ENCODE results near the gene PIAS4.

PIAS4 gene

GRCh38 chr19:4027146-4027545, 19.6 kb downstream of the PIAS4 start:
- Histone ChIP-seq H3K9me3 (ENCODE audit: insufficient read depth, low read length, severe bottlenecking) (no peaks in the 10 kb centered on the region), H3K4me2 (ENCODE audit: insufficient read depth, low read length) (no peak overlapping the region), H3K27me3 (ENCODE audit: insufficient read depth, low read length, poor library complexity) (no peaks in the 10 kb centered on the region)

GRCh38 chr19:4028334-4029246, 21.1 kb downstream of the PIAS4 start:
- no peak overlapping the region for H3K27ac ChIP-seq (ENCODE audit: low read length)
- H4K20me1 ChIP-seq (ENCODE audit: insufficient read depth, low read length) = peaks cover 16% of the 10 kb centered on the region
- no peak overlapping the region for H2AFZ ChIP-seq (ENCODE audit: low read depth, low read length)
- no peaks in the 10 kb centered on the region for H3K9me3 ChIP-seq (ENCODE audit: insufficient read depth, low read length, severe bottlenecking)
- peaks cover under 1% of the 10 kb centered on the region for H3K79me2 ChIP-seq (ENCODE audit: insufficient read depth, low read length)
- H3K4me3 ChIP-seq (ENCODE audit: low read depth in 1 of 2, low read length in 2 of 2) = no peak overlapping the region
- H3K27me3 ChIP-seq (ENCODE audit: insufficient read depth, low read length, poor library complexity) = no peaks in the 10 kb centered on the region
- peaks cover 76% of the 10 kb centered on the region for H3K36me3 ChIP-seq (ENCODE audit: insufficient read depth, low read length)
- H3K4me1 ChIP-seq (ENCODE audit: insufficient read depth, low read length) = no peaks in the 10 kb centered on the region
- no peak overlapping the region for H3K9ac ChIP-seq (ENCODE audit: low read depth, low read length)
- ATAC-seq (ENCODE audit: insufficient read depth, low read depth) (no peak), DNase-seq (no peak)
- no peak for TF ChIP-seq EZH2 (IDR thresholded peaks at IDR 0.05; ENCODE audit: borderline replicate concordance, low read depth, low read length, severe bottlenecking)
- no peak for TF ChIP-seq CTCF (IDR thresholded peaks at IDR 0.05; ENCODE audit: borderline replicate concordance, extremely low read depth, low read length, poor library complexity, severe bottlenecking)
- no peak overlapping the region for H3K4me2 ChIP-seq (ENCODE audit: insufficient read depth, low read length)

More at GRCh38 chr19:4027146-4027545, 19.6 kb downstream of the PIAS4 start:
- Histone ChIP-seq H3K27ac (ENCODE audit: low read length) (no peak overlapping the region), H3K79me2 (ENCODE audit: insufficient read depth, low read length) (peaks cover 10% of the 10 kb centered on the region), H3K4me1 (ENCODE audit: insufficient read depth, low read length) (no peaks in the 10 kb centered on the region), H3K4me3 (ENCODE audit: low read depth in 1 of 2, low read length in 2 of 2) (no peak overlapping the region), H4K20me1 (ENCODE audit: insufficient read depth, low read length) (peaks cover 10% of the 10 kb centered on the region), H2AFZ (ENCODE audit: low read depth, low read length) (no peak overlapping the region), H3K36me3 (ENCODE audit: insufficient read depth, low read length) (peaks cover 74% of the 10 kb centered on the region), H3K9ac (ENCODE audit: low read depth, low read length) (no peak overlapping the region)
- DNase-seq (no peak), ATAC-seq (ENCODE audit: insufficient read depth, low read depth) (no peak)
- no peak for TF ChIP-seq CTCF (IDR thresholded peaks at IDR 0.05; ENCODE audit: borderline replicate concordance, extremely low read depth, low read length, poor library complexity, severe bottlenecking)
- no peak for TF ChIP-seq EZH2 (IDR thresholded peaks at IDR 0.05; ENCODE audit: borderline replicate concordance, low read depth, low read length, severe bottlenecking)

- Histone ChIP-seq H3K9ac (ENCODE audit: low read depth, low read length) (no peak overlapping the region), H3K4me1 (ENCODE audit: insufficient read depth, low read length) (no peaks in the 10 kb centered on the region), H4K20me1 (ENCODE audit: insufficient read depth, low read length) (peaks cover 19% of the 10 kb centered on the region), H3K27me3 (ENCODE audit: insufficient read depth, low read length, poor library complexity) (no peaks in the 10 kb centered on the region), H3K36me3 (ENCODE audit: insufficient read depth, low read length) (peaks cover 76% of the 10 kb centered on the region), H3K9me3 (ENCODE audit: insufficient read depth, low read length, severe bottlenecking) (no peaks in the 10 kb centered on the region), H3K4me2 (ENCODE audit: insufficient read depth, low read length) (no peak overlapping the region), H3K79me2 (ENCODE audit: insufficient read depth, low read length) (no peaks in the 10 kb centered on the region; the same call in 1 of the 2 replicates), H3K4me3 (ENCODE audit: low read depth in 1 of 2, low read length in 2 of 2) (no peak overlapping the region), H3K27ac (ENCODE audit: low read length) (no peak overlapping the region), H2AFZ (ENCODE audit: low read depth, low read length) (no peak overlapping the region)
- DNase-seq (no peak), ATAC-seq (ENCODE audit: insufficient read depth, low read depth) (no peak)
- TF ChIP-seq EZH2 (IDR thresholded peaks at IDR 0.05; ENCODE audit: borderline replicate concordance, low read depth, low read length, severe bottlenecking) = no peak
- TF ChIP-seq CTCF (IDR thresholded peaks at IDR 0.05; ENCODE audit: borderline replicate concordance, extremely low read depth, low read length, poor library complexity, severe bottlenecking) = no peak
Observed at GRCh38 chr19:4029247-4029614, 21.7 kb downstream of the PIAS4 start.
